ENCODE data around the gene PLCZ1. TPM values are rescaled to one million over a fixed set of nuclear protein-coding genes. Genes with fewer than 3 reads are reported as not detected.

PLCZ1 gene
- polyA plus RNA-seq, 4 donors, result 0.41 to 1.2 (median 1.0) TPM

DNA sequence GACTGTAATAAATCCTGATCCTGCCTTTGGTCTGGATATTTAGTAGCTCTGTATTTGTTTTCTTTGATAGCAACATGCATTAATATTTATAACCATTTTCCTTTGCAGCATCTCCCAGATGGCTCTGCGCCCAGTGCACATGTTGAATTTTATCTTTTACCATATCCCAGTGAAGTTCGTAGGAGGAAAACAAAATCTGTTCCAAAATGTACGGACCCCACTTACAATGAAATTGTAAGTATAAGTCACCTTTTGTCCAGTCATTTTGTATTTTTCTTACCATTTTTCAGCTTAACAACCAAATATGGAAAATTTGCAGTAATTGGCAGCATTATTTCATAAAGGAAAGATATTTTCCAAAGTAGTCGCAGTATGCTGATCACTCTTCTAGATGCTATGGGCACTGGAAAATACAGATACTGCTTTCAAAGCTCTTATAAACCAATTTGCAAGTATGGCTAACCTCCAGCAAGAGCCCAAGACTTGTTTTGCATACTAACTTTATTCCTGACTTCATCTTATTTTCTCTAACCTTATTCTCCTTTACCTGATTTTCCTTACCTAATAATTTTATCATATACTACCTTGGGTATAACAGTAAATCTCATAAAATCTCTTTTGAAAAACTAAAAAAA, 97.4 kb downstream of the PLCZ1 start:
- no peak for DNase-seq (ENCODE audit: low read depth in 4 of 4, low spot score in 2 of 4)

DNA sequence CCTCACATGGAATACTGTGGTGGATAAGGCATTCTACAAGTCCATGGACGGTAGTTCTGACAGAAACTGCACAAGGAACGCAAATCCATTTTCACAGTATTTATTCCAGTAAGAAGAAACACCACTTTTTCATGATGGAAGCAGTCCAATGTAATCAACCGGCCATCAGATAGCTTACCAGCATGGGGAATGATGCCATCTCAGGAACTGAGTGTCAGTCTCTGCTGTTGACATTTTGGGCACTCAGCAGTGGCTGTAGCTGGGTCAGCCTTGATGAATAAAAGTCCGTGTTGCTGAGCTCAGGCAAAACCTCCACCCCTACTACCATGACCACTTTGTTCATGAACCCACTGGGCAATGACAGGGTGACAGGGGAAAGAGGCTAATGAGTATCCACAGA, 103.4 kb downstream of the PLCZ1 start:
- DNase-seq (ENCODE audit: low read depth in 4 of 4, low spot score in 2 of 4), result no peak

Other genes starting within 250 kb of the PLCZ1 start
- under 1 TPM; 0.13 to 0.69 (median 0.37) TPM for gene CAPZA3, start 107 bp upstream of the PLCZ1 start, polyA plus RNA-seq (ENCODE audit: insufficient read length in 4 of 4)